Activated naive CD8-positive, alpha-beta T cell treated with anti-CD3 and anti-CD28 coated beads, Interleukin-2, amount 50 U/mL, for 24 hours (primary cell): ENCODE measurements around the gene ARNT2.
"Not testable (repeated sequence)": the region's sequence is repeated elsewhere in the genome, so short reads cannot be mapped to it uniquely, and the experiment has no call there.

Source experiments
- ATAC-seq: fragments of 150-1000 bp; cut with Tn5 transposase; one replicate; pipeline ENCODE4 v1.10.0; 2021
- DNase-seq: peaks from one replicate; pipeline ENCODE4 v3.0.0; 2021
- H3K27ac Mint-ChIP-seq: one replicate; pipeline ENCODE4 v1.8.0; 2021; ENCODE audit warnings: mild to moderate bottlenecking, mixed read lengths
- H3K27me3 Mint-ChIP-seq: one replicate; pipeline ENCODE4 v1.8.0; 2021; ENCODE audit warnings: mixed read lengths
- H3K36me3 Mint-ChIP-seq: one replicate; pipeline ENCODE4 v1.8.0; 2021; ENCODE audit warnings: low read depth, mixed read lengths
- H3K4me1 Mint-ChIP-seq: one replicate; pipeline ENCODE4 v1.8.0; 2021; ENCODE audit warnings: mixed read lengths
- H3K4me3 Mint-ChIP-seq: one replicate; pipeline ENCODE4 v1.8.0; 2021; ENCODE audit warnings: mild to moderate bottlenecking, moderate library complexity, mixed read lengths
- H3K9me3 Mint-ChIP-seq: one replicate; pipeline ENCODE4 v1.8.0; 2021; ENCODE audit warnings: mixed read lengths

The ARNT2 gene

GRCh38 chr15:80508783-80509182, 104.6 kb downstream of the ARNT2 start:
- Mint-ChIP-seq H3K36me3 (peaks cover 1% of the 10 kb centered on the region), H3K4me1 (peaks cover 11% of the 10 kb centered on the region), H3K27ac (no peak overlapping the region), H3K9me3 (peaks cover 8% of the 10 kb centered on the region), H3K27me3 (peaks cover 2% of the 10 kb centered on the region), H3K4me3 (no peak overlapping the region)
- no peak for DNase-seq
- no peak for ATAC-seq

- peak overlapping the region; percentile 80 for H3K27ac Mint-ChIP-seq
- H3K4me1 Mint-ChIP-seq: peaks cover 11% of the 10 kb centered on the region
- DNase-seq (no peak), ATAC-seq (peak; percentile 90)
- H3K4me3 Mint-ChIP-seq: no peak overlapping the region
- peaks cover 1% of the 10 kb centered on the region for H3K36me3 Mint-ChIP-seq
- no peaks in the 10 kb centered on the region for H3K27me3 Mint-ChIP-seq
- H3K9me3 Mint-ChIP-seq: peaks cover 4% of the 10 kb centered on the region
Measured at GRCh38 chr15:80509800-80510199, 105.6 kb downstream of the ARNT2 start.

GRCh38 chr15:80510985-80511384, 106.8 kb downstream of the ARNT2 start:
- H3K27me3 Mint-ChIP-seq, H3K36me3 Mint-ChIP-seq, H3K4me3 Mint-ChIP-seq, DNase-seq, ATAC-seq, H3K27ac Mint-ChIP-seq, H3K9me3 Mint-ChIP-seq: not testable (repeated sequence)
- H3K4me1 Mint-ChIP-seq: peaks cover 11% of the 10 kb centered on the region

- no peaks in the 10 kb centered on the region for H3K27me3 Mint-ChIP-seq
- H3K4me1 Mint-ChIP-seq: peaks cover 11% of the 10 kb centered on the region
- peak; percentile 9 for ATAC-seq
- H3K9me3 Mint-ChIP-seq: peaks cover 18% of the 10 kb centered on the region
- DNase-seq: no peak
- H3K4me3 Mint-ChIP-seq: no peak overlapping the region
- peaks cover 1% of the 10 kb centered on the region for H3K36me3 Mint-ChIP-seq
- no peak overlapping the region for H3K27ac Mint-ChIP-seq
Measured at GRCh38 chr15:80512726-80513660, 108.8 kb downstream of the ARNT2 start.

- Mint-ChIP-seq H3K27ac (no peak overlapping the region), H3K4me3 (no peak overlapping the region), H3K4me1 (peaks cover 11% of the 10 kb centered on the region), H3K9me3 (peaks cover 18% of the 10 kb centered on the region), H3K36me3 (peaks cover 1% of the 10 kb centered on the region), H3K27me3 (peaks cover 3% of the 10 kb centered on the region)
- ATAC-seq (no peak), DNase-seq (no peak)
Measured at GRCh38 chr15:80514071-80514780, 110.0 kb downstream of the ARNT2 start.

- H3K36me3 Mint-ChIP-seq: no peaks in the 10 kb centered on the region
- H3K9me3 Mint-ChIP-seq: peaks cover 14% of the 10 kb centered on the region
- ATAC-seq: no peak
- H3K27ac Mint-ChIP-seq: no peak overlapping the region
- DNase-seq: no peak
- no peak overlapping the region for H3K4me3 Mint-ChIP-seq
- H3K4me1 Mint-ChIP-seq: no peaks in the 10 kb centered on the region
- peaks cover 3% of the 10 kb centered on the region for H3K27me3 Mint-ChIP-seq
Measured at GRCh38 chr15:80517290-80517689, 113.1 kb downstream of the ARNT2 start.

- Mint-ChIP-seq H3K27ac (no peak overlapping the region), H3K36me3 (no peaks in the 10 kb centered on the region), H3K4me3 (no peak overlapping the region), H3K27me3 (peaks cover 3% of the 10 kb centered on the region), H3K9me3 (peaks cover 14% of the 10 kb centered on the region), H3K4me1 (no peaks in the 10 kb centered on the region)
- ATAC-seq (no peak), DNase-seq (no peak)
Measured at GRCh38 chr15:80518522-80518921, 114.3 kb downstream of the ARNT2 start.

- no peak for ATAC-seq
- H3K9me3 Mint-ChIP-seq: no peaks in the 10 kb centered on the region
- no peak overlapping the region for H3K4me3 Mint-ChIP-seq
- peaks cover 3% of the 10 kb centered on the region for H3K27me3 Mint-ChIP-seq
- no peaks in the 10 kb centered on the region for H3K4me1 Mint-ChIP-seq
- H3K36me3 Mint-ChIP-seq: no peaks in the 10 kb centered on the region
- DNase-seq: no peak
- H3K27ac Mint-ChIP-seq: no peak overlapping the region
Measured at GRCh38 chr15:80523746-80524145, 119.6 kb downstream of the ARNT2 start.

GRCh38 chr15:80525853-80526252, 121.7 kb downstream of the ARNT2 start:
- no peak for DNase-seq
- no peaks in the 10 kb centered on the region for H3K36me3 Mint-ChIP-seq
- peaks cover 2% of the 10 kb centered on the region for H3K27me3 Mint-ChIP-seq
- no peak overlapping the region for H3K27ac Mint-ChIP-seq
- H3K4me1 Mint-ChIP-seq: no peaks in the 10 kb centered on the region
- no peaks in the 10 kb centered on the region for H3K9me3 Mint-ChIP-seq
- no peak for ATAC-seq
- no peak overlapping the region for H3K4me3 Mint-ChIP-seq

- H3K4me1 Mint-ChIP-seq: no peaks in the 10 kb centered on the region
Measured at GRCh38 chr15:80526556-80527340, 122.6 kb downstream of the ARNT2 start.

GRCh38 chr15:80527406-80527805, 123.2 kb downstream of the ARNT2 start:
- DNase-seq: no peak
- ATAC-seq: no peak
- no peaks in the 10 kb centered on the region for H3K4me1 Mint-ChIP-seq
- no peak overlapping the region for H3K4me3 Mint-ChIP-seq
- H3K36me3 Mint-ChIP-seq: no peaks in the 10 kb centered on the region
- H3K27me3 Mint-ChIP-seq: peaks cover 2% of the 10 kb centered on the region
- no peak overlapping the region for H3K27ac Mint-ChIP-seq
- H3K9me3 Mint-ChIP-seq: no peaks in the 10 kb centered on the region

More at GRCh38 chr15:80526556-80527340, 122.6 kb downstream of the ARNT2 start:
- no peak overlapping the region for H3K27ac Mint-ChIP-seq
- H3K36me3 Mint-ChIP-seq: no peaks in the 10 kb centered on the region
- H3K27me3 Mint-ChIP-seq: peaks cover 2% of the 10 kb centered on the region
- no peak overlapping the region for H3K4me3 Mint-ChIP-seq
- no peaks in the 10 kb centered on the region for H3K9me3 Mint-ChIP-seq
- no peak for DNase-seq
- ATAC-seq: no peak

GRCh38 chr15:80527961-80528360, 123.8 kb downstream of the ARNT2 start:
- no peak overlapping the region for H3K4me3 Mint-ChIP-seq
- H3K27me3 Mint-ChIP-seq: peaks cover 6% of the 10 kb centered on the region
- H3K27ac Mint-ChIP-seq: no peak overlapping the region
- no peaks in the 10 kb centered on the region for H3K4me1 Mint-ChIP-seq
- ATAC-seq (no peak), DNase-seq (no peak)
- H3K9me3 Mint-ChIP-seq: no peaks in the 10 kb centered on the region
- no peaks in the 10 kb centered on the region for H3K36me3 Mint-ChIP-seq

- DNase-seq (no peak), ATAC-seq (no peak)
- H3K27me3 Mint-ChIP-seq: peaks cover 12% of the 10 kb centered on the region
- H3K9me3 Mint-ChIP-seq: peaks cover 9% of the 10 kb centered on the region
- no peak overlapping the region for H3K4me3 Mint-ChIP-seq
- H3K27ac Mint-ChIP-seq: no peak overlapping the region
- H3K36me3 Mint-ChIP-seq: no peaks in the 10 kb centered on the region
- H3K4me1 Mint-ChIP-seq: no peaks in the 10 kb centered on the region
Measured at GRCh38 chr15:80530737-80531365, 126.7 kb downstream of the ARNT2 start.

GRCh38 chr15:80531388-80531787, 127.2 kb downstream of the ARNT2 start:
- no peak overlapping the region for H3K4me3 Mint-ChIP-seq
- ATAC-seq: no peak
- H3K27me3 Mint-ChIP-seq: peaks cover 12% of the 10 kb centered on the region
- DNase-seq: no peak
- H3K36me3 Mint-ChIP-seq: no peaks in the 10 kb centered on the region
- H3K9me3 Mint-ChIP-seq: peaks cover 9% of the 10 kb centered on the region
- H3K4me1 Mint-ChIP-seq: no peaks in the 10 kb centered on the region
- no peak overlapping the region for H3K27ac Mint-ChIP-seq
